ENCODE data around the gene PGAP6. TPM values are rescaled to one million over a fixed set of nuclear protein-coding genes. Genes with fewer than 3 reads are reported as not detected.
"Not testable (repeated sequence)": the region's sequence is repeated elsewhere in the genome, so short reads cannot be mapped to it uniquely, and the experiment has no call there.

The PGAP6 gene
- polyA plus RNA-seq, 4 donors: 56.8 to 71.3 (median 58.8) TPM

DNA sequence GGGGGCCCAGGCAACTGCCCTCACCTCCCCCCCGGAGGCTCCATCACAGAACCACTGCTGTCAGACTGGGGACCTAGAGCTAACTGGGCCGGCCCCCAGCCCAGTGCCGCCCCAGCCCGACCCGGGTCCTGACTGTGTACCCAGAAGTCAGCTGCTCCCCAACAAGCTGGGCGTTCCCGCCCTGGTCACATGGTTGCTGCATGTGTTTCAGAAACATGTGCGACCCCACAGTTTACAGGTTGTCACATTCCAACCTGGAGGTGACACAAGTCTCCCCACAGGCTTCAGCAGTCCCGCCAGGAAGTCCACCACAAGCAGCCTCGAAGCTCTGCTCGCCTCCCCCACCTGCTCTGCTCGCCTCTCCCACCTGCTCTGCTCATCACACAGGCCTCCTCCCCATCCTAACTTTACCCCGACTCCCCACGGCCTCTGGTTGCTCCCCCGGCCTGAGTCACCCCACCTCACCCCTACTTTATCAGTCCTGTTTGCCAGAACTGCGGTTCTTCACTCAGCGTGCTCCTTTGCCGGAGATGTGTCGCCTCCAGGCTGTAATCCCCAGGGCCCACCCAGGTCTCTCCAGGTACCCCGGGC is 12.4 kb downstream of the PGAP6 start:
- no peak for DNase-seq (ENCODE audit: low read depth in 4 of 4, low spot score in 3 of 4)

DNA sequence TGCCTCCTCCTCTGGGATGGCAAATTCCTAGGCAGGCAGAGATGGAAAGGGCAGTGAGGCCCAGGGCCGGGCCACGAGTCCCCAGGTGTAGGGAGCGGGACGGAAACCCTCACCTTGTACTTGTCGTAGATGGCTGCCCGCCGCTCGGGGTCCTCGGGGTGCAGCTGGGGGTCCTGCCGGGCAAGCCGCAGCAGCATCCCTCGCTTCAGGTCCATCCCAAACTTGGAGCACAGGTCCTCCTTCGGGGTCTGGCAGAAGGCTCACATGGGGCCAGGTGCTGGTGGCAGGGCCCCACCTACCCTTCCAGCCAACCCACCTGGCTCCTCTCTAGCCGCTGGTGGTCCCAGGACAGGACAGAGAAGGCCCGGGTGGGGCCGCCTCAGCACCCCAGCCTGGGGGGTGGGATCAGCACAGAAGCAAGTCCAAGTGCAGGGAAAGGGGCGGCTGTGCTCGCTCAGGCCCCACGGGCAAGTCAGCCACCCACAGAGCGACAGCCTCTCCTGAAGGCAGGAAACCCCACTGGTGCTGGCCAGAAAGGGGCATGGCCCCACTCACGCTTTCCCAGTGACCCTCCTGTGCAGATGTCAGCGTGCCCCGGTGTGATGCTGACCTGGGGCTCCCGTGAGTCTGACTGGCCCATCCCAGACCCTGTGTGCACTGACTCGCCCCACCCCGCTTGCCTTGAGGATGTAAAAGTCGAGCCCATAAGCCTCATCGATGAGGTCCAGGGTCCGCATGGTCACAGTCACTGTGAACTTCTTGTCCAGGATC is 13.2 kb downstream of the PGAP6 start:
- DNase-seq (ENCODE audit: low read depth in 4 of 4, low spot score in 3 of 4): no peak

DNA sequence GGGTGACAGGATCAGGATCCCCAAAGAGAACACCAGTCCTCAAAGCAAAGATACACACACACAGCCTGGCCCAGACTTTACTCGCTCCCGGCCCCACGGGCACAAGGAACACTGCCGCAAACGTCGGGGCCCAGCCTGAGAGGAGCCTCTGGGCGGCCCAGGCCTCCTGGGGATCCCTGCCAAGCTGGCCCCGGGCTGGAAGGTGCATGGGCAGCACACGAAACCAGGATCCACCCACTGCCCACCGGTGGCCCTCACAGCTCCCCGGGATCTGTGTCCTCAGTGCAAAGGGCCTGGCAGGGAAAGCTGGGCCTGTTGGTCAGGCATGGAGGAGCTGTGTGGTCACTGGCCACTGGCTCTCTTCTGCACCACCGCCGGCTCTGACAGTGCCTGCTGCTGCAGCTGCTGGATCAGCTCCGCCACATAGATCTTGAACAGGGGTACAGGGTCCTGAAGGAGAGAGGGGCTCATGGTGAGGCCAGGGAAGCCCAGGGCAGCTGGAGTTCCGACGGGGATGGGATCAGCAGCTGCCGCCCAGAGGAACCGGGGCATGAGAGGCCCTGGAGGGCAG is 14.4 kb downstream of the PGAP6 start:
- DNase-seq (ENCODE audit: low read depth in 4 of 4, low spot score in 3 of 4): no peak

DNA sequence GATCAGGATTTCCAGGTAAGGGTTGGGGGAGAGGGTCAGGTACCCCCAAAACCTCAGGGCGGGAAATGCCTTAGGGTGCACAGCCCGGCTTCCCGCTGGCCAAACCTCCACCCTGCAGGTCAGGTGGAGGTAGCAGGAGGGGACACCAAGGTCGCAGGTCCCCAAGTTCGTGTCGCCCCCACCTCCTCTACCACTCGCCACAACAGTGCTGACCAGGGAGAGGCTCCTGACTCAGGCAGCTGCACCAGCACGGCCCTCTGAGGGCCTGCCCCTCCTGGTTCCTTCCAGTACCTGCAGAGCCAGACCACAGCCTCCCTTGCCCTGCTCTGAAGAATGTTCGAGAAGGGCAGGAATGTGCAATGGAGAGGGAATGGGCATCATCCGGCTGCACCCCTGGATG is 15.3 kb downstream of the PGAP6 start:
- DNase-seq (ENCODE audit: low read depth in 4 of 4, low spot score in 3 of 4): no peak

DNA sequence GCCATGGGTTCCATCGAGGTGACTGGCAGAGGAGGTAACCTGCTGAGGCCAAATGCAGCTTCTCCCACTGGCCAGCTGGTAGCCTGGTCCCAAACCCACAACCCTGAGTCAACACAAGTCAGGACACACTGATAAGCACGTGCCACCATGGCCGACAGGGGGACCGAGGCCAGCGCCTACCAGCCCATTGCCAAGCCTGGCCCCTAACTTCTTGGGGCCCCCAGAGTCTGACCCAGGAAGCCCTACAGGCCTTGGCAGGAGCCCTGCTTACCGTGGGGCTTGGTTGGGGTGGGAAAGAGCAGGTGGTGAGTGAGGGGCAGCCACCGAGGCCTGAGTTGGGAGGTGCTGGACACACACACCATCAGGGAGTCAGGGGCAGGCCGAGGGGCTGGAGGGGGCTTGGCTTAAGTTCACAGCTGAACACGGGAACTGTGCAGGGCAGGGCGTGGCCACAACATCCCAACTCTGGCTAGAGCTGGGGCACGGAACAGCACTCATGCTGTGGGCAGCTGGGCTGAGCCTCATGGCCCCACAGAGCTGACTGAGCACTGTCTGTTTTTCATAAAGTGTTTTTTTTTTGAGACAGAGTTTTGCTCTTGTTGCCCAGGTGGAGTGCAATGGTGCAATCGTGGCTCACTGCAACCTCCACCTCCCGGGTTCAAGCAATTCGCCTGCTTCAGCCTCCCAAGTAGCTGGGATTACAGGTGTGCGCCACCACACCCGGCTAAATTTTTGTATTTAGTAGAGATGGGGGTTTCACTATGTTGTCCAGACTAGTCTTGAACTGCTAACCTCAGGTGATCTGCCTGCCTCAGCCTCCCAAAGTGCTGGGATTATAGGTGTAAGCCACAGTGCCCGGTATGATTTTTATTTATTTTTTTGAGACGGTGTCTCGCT is 16.9 kb downstream of the PGAP6 start:
- no peak for DNase-seq (ENCODE audit: low read depth in 4 of 4, low spot score in 3 of 4)

DNA sequence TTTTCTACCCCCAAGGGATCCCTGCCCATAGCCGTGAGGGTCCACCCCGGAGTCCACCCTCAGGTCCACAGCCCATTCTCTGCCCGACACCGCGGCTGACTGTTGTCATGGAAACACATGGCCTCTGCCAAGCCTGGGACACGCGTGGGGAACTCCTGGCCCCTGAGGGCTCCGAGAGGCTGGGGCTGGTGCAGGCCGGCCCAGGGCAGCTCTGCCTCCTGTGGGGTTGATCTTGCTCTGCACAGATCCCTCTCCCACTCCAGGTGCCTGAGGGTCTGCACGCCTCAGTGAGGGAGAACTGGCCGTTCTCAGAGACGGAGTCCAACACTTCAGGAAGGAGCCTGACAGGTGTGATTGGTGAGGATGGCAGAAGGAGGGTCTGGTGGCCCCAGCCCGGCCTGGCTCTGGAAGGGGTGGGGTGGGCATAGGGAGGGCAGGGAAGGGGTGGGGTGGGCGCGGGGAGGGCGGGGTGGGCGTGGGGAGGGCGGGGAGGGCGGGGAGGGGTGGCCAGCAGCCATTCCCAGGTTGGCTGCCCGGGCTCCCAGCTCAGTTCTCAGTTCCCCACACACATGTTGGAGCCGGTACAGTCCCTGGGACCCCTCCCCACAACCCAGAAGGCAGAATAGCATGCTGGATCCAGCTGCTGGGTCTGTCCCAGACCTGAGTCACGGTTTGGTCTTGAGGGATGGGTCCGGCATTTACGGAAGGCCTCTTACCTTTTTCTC is 17.9 kb downstream of the PGAP6 start:
- no peak for DNase-seq (ENCODE audit: low read depth in 4 of 4, low spot score in 3 of 4)

DNA sequence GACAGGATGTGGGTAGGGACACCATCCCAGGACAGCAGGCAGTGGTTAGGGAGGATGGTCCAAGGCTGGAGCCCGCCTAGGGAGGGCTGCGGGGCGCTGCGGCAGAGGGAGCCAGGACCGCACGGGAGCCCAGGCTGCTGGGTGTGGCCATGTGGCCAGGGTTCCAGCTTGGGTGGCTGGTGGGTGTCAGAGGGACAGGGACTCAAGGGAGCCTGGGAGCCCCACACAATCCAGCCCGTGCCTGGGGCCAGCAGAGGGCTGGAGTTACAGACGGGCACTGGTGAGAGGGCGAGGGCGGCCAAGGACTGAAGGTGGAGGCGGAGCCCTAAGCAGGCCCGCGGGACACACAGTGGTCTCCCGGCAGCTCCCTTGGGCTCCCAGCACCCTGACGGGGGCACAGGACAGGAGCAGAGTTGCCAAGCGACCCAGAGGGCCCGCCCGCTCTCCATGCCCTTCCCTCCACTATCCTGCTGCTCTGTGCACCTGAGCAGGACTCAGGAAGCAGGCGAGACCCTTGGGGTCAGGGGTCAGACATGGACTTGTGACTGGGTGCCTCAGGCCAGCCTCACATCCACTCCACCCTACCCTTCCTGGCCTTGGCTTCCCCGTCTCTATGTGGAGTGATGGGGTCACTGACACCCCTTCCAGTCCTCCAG is 18.5 kb downstream of the PGAP6 start:
- no peak for DNase-seq (ENCODE audit: low read depth in 4 of 4, low spot score in 3 of 4)

DNA sequence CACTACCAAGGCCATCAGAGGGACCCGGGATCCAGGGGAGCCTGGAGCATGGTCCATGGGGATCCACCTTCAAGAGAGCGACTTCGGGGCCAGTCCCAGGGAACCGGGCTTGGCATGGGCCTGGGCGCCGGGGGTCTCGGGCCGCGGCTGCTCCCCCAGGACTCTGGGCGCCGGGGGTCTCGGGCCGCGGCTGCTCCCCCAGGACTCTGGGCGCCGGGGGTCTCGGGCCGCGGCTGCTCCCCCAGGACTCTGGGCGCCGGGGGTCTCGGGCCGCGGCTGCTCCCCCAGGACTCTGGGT is 19.1 kb downstream of the PGAP6 start:
- DNase-seq (ENCODE audit: low read depth in 4 of 4, low spot score in 3 of 4): not testable (repeated sequence)

DNA sequence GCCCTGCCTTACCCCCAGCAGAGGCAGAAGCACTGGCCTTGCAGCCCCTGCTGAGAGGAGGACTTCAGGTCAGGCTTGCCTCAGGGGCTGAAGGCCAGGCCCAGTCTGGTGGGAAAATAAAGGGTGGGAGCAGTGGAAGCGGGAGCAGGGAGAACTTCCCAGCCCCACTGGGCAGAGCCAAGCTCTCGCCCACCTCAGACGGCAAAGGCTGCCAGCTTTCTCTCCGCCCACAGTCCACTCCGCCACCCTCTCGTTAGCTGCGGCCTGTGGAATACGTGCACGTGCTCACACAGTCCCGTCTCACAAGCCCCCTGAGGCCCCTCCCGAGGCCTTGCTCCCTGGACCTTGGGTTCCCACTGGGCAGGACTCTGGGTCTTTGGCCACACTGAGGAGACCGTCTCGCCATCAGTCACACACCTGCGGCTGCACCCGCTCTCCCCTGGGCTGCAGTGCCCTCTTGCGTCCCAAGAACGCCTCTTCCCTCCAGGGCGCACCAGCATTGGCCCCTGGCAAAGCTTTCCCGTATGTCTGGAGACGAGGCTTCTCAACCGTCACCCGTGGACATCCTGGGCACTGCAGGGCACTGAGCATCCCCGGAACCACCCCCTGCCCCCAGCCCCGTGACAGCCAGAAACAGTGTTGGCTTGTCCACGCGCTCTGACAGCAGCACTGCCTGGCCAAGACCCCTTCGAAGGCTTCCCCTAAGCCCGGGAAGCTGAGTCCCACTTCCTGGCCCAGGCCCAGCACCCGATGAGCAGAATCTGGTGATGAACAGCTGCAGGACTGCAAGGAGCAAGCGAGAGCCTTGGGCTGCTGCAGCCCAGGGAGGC is 19.7 kb downstream of the PGAP6 start:
- no peak for DNase-seq (ENCODE audit: low read depth in 4 of 4, low spot score in 3 of 4)

DNA sequence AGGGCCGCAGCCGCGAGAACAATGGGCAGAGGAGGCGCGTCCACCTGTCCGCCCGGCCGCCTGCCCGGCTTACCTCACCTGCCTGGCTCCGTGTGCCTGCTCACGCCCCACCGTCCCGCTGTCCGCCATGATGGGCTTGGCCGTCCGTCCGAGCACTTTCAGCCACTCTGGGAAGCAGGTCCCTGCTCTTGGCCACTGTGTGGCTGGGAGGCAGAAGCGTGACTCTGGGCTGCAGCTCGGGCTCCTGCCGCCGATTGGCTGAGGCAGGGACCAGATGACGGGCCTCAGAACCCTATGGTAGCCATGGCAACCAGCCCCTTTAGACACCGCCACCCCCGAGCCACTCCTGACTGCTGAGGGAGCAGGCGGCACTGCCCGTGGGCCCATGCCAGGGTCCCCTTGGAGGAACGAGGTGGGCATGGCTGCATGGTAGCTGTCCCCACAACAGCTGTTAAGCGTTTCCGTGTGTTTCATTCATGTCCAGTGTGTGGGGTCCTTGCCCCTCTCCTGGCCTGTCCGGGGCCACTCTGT is 20.4 kb downstream of the PGAP6 start:
- no peak for DNase-seq (ENCODE audit: low read depth in 4 of 4, low spot score in 3 of 4)

DNA sequence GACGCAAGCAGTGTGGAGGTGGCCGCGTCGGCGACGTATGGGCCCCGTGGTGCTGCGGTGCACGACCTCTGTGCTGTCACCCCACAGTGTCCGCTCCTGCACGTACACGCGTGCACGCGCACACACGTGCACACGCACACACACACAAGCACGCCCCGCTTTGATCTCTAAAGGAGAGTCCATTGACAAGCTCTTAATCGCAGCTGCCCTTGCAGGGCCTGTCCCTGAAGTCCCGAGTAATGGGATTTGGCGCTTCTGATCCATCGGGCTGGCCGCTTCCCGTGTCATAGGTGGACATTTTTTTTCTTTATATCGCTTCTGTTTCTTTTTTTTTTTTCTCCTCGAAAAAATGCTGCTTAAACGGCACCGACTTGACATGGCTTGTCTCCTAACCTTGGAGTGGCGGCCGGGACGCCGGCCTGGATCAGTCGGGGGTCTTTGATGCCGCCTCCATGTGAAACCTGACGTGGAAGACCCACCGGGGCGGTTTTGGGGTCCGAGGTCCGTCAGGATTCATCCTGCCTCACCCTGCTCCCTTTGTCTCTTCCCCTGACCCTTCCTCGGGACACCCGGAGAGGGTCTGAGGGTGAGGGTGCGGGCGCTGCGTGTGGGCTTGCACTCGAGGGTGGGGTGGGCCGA is 21.0 kb downstream of the PGAP6 start:
- no peak for DNase-seq (ENCODE audit: low read depth in 4 of 4, low spot score in 3 of 4)

DNA sequence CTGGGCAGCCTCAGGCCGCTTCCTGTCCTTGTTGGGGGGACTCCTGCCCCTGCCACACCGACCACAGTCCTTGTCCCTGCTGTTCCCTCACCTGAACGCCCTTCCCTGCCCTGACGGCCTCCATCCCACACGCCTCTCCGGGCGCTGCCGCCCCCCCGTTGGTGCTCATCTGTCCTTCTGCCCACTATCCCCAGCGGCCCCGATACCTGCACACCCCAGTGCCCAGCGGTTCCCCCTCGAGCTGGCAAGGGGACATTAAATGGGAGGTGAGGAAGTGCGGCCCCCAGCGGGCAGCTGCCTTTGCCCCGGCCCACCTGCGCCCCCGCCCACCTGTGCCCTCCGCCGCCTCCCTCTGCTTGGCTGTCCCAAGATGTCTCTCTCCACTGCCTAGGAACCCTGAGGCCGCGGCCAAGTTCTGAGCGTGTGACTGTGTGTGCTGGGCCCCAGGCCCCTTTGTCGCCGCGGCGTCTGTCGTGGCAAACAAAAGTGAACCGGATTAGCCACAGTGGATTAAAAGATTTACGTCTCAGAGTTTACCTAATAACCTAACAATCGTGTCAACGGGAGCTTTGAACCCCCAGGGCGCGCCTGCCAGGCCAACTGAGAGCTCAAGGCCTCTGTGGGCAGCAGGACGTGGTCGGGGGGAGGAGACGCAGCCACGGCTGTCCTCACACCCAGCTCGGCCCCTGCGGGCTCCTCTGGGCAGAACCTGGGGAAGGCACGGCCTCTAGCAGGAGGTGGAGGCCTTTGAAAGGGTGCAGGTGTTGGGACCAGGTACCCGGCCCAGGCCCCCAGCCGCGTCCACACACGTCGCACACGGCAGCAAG is 21.7 kb downstream of the PGAP6 start:
- no peak for DNase-seq (ENCODE audit: low read depth in 4 of 4, low spot score in 3 of 4)

DNA sequence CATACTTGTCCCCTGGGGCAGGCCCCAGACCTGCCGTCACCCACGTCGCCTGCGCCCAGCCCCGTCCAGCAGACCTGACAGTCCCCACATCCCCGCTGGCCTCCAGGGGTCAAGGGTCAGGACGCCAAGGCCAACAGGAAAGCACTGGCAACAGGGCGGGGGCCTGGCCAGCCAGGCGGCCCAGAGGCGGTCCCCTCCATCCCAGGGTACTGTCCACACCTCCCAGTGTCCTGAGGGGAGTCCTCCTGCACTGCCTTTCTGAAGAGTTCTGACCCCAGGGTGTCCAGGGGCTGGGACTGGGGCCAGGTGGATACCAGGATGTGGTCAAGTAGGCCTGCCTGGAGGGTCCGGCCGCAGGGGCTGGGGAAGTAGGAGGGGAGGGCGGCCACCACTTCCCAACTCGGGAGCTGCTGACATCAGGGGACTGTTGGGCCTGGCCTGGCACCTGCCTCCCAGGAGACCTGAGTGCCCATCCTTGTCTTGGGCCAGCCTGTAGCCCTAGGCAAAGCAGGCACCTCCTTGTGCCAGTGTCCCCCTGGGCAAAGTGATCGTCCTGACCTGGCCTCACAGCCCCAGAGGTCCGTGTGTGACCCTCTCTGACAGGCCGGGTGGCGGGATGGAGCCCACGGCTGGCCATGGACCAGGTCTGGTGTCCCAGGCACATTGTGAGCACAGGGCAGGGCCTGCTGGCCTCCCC is 22.6 kb downstream of the PGAP6 start:
- no peak for DNase-seq (ENCODE audit: low read depth in 4 of 4, low spot score in 3 of 4)

DNA sequence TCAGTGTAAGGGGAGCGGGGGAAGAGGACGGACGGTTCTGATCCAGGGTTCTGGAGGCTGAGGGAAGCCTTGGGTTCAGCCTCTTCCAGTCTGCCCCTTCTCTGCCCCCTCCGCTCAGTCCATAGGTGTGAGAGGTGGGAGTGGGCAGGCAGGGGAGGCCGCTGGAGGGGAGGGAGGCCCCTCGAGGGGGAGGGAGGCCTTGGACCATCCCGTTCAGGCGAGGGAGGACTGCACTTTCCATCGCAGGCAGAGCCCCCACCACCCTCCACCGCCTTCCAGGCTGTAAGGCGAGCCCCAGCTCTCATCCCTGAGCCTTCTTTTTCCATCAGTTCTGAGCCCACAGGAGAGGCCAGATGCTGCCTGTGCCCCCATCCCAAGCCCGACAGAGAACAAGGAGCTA is 25.0 kb downstream of the PGAP6 start:
- no peak for DNase-seq (ENCODE audit: low read depth in 4 of 4, low spot score in 3 of 4)

DNA sequence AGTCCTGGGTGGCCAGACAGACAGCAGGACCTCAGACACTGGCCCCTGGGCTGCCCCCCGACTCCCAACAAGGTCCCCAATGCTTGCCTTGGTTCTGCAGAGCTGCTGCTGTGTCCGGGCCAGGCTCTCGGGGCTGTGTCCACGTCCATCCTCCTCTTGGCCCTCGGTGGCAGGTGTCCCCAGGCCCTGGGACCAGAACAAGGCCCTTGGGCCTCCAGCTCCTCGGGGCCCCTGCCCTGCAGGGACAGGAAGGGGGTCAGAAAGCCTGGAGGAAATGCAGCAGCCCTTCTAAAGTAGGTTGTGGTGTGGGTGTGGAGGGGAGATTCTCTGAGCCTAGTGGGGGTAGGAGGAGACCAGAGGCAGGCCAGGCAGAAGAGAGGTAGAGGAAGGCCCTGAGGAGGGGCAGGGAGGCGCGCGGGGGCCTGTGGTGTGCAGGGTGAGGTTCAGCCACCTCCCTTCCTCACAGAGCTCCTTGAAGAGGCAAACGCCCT is 26.8 kb downstream of the PGAP6 start:
- DNase-seq (ENCODE audit: low read depth in 4 of 4, low spot score in 3 of 4): no peak

DNA sequence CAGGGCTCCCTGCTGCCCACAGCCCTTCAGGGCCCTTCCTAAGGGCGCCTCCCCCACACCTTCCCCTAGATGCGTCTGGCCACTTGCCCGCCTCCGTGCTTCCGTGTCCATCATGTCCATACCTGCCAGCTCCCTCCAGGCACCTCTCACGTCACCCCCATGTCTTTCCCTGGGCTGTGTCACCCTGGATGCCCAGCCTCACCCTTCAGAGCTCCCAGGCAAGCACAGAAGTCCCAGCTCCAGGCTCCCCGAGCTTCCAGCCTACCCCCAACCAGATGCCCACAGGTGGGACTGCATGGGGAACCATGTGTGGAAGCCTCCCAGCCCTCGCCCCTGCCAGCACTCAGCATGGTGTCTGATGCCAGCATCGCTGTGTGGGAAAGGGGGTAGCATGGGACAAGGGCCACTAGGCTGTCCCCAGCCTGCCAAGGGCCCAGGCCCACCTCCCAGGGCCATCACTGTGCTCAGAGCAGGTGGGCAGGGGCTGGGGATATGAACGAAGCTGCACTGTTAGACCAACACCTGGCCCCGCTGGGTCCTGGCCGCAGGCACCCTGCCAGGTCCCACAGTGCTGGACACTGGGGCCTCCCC is 27.4 kb downstream of the PGAP6 start:
- DNase-seq (ENCODE audit: low read depth in 4 of 4, low spot score in 3 of 4): no peak
